Embryonic facial prominence (tissue), 1 donor: Measurements from ENCODE around the gene PREX1.
"Not testable (repeated sequence)": the region's sequence is repeated elsewhere in the genome, so short reads cannot be mapped to it uniquely, and the experiment has no call there.

Experiments used
- DNase-seq: peaks from one replicate; pipeline ENCODE4 v3.0.0-alpha.2; 2016; ENCODE audit errors: extremely low spot score

The PREX1 gene

GRCh38 chr20:48812114-48812513, 15.7 kb downstream of the PREX1 start:
- DNase-seq, result not testable (repeated sequence)

GRCh38 chr20:48809673-48810072, 18.1 kb downstream of the PREX1 start:
- DNase-seq, result no peak

GRCh38 chr20:48808382-48809034, 19.3 kb downstream of the PREX1 start:
- DNase-seq, result no peak

GRCh38 chr20:48807586-48808381, 20.0 kb downstream of the PREX1 start:
- no peak for DNase-seq

- DNase-seq, result no peak
These were observed 20.7 kb downstream of the PREX1 start for GRCh38 chr20:48807051-48807450.

- DNase-seq, result no peak
These were observed 22.1 kb downstream of the PREX1 start for GRCh38 chr20:48805716-48806115.

GRCh38 chr20:48805286-48805685, 22.5 kb downstream of the PREX1 start:
- DNase-seq, result no peak

- no peak for DNase-seq
These were observed 23.4 kb downstream of the PREX1 start for GRCh38 chr20:48804300-48804980.

GRCh38 chr20:48803176-48804053, 24.4 kb downstream of the PREX1 start:
- no peak for DNase-seq

GRCh38 chr20:48802647-48803046, 25.2 kb downstream of the PREX1 start:
- DNase-seq, result no peak

GRCh38 chr20:48802216-48802615, 25.6 kb downstream of the PREX1 start:
- DNase-seq, result no peak

GRCh38 chr20:48801197-48801596, 26.6 kb downstream of the PREX1 start:
- DNase-seq, result no peak

GRCh38 chr20:48800177-48800576, 27.6 kb downstream of the PREX1 start:
- no peak for DNase-seq

- DNase-seq, result no peak
These were observed 28.3 kb downstream of the PREX1 start for GRCh38 chr20:48799328-48800105.

- no peak for DNase-seq
These were observed 29.7 kb downstream of the PREX1 start for GRCh38 chr20:48797850-48798747.

- DNase-seq, result no peak
These were observed 30.4 kb downstream of the PREX1 start for GRCh38 chr20:48797275-48797825.

GRCh38 chr20:48795732-48796131, 32.1 kb downstream of the PREX1 start:
- DNase-seq, result no peak

- DNase-seq, result no peak
These were observed 32.9 kb downstream of the PREX1 start for GRCh38 chr20:48794816-48795457.

GRCh38 chr20:48794360-48794759, 33.4 kb downstream of the PREX1 start:
- DNase-seq, result no peak
